NT2/D1 (cell line): Measurements from ENCODE around the gene NFS1.
"Not testable (repeated sequence)": the region's sequence is repeated elsewhere in the genome, so short reads cannot be mapped to it uniquely, and the experiment has no call there.

ENCODE experiments used
- DNase-seq: peaks from one replicate; pipeline ENCODE4 v3.0.0-alpha.2; 2011; ENCODE audit warnings: low read depth, low spot score
- H3K27me3 ChIP-seq: 2 replicates; pipeline ENCODE4 v1.6.0; 2011; ENCODE audit warnings: mild to moderate bottlenecking; ENCODE audit not compliant: insufficient read length, insufficient read depth
- H3K36me3 ChIP-seq: 2 replicates; pipeline ENCODE4 v1.6.1; 2011; ENCODE audit warnings: mild to moderate bottlenecking, low read length, mixed read lengths; ENCODE audit not compliant: insufficient read depth, insufficient read length
- H3K4me1 ChIP-seq: 2 replicates; pipeline ENCODE4 v1.5.1; 2011; ENCODE audit not compliant: insufficient read depth, insufficient read length
- H3K4me3 ChIP-seq: 2 replicates; pipeline ENCODE4 v1.5.1; 2011; ENCODE audit warnings: low read depth; ENCODE audit not compliant: insufficient read length
- H3K9ac ChIP-seq: 2 replicates; pipeline ENCODE4 v1.6.0; 2011; ENCODE audit warnings: low read depth; ENCODE audit not compliant: insufficient read length
- H3K9me3 ChIP-seq: 2 replicates; pipeline ENCODE4 v1.5.1; 2011; ENCODE audit warnings: mild to moderate bottlenecking, low read length; ENCODE audit not compliant: insufficient read depth
- SUZ12 ChIP-seq: IDR thresholded peaks from 2 replicates; pipeline ENCODE4 v1.6.1; 2011; ENCODE audit not compliant: insufficient read length, insufficient read depth; ENCODE audit errors: extremely low read depth
- YY1 ChIP-seq: IDR thresholded peaks from 2 replicates; pipeline ENCODE4 v1.6.1; 2011; ENCODE audit not compliant: insufficient read length, insufficient read depth
- ZNF274 ChIP-seq: IDR thresholded peaks from 2 replicates; pipeline ENCODE4 v1.6.1; 2011; ENCODE audit warnings: mild to moderate bottlenecking, low read depth, low read length

NFS1 gene

DNA sequence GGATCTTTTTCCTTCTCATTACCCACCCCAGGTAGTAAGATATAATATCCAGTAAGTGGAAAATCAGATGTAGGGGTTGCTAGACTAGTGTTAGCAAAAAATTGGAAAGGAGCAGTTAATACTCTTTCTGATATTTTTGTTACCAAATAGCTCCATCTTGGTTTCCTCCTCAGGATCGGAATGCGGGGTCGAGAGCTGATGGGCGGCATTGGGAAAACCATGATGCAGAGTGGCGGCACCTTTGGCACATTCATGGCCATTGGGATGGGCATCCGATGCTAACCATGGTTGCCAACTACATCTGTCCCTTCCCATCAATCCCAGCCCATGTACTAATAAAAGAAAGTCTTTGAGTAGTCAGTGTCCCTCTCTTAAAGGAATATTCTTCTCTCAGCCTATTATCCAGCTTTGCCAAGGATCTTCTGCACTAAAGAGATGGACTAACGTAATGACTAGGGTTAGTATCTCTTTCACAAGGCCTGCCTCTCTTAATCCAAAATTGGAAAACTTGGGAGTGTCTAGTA lies 1.5 kb upstream of the NFS1 start:
- peak overlapping the region; percentile 96 for H3K4me3 ChIP-seq
- no peak for TF ChIP-seq YY1

DNA sequence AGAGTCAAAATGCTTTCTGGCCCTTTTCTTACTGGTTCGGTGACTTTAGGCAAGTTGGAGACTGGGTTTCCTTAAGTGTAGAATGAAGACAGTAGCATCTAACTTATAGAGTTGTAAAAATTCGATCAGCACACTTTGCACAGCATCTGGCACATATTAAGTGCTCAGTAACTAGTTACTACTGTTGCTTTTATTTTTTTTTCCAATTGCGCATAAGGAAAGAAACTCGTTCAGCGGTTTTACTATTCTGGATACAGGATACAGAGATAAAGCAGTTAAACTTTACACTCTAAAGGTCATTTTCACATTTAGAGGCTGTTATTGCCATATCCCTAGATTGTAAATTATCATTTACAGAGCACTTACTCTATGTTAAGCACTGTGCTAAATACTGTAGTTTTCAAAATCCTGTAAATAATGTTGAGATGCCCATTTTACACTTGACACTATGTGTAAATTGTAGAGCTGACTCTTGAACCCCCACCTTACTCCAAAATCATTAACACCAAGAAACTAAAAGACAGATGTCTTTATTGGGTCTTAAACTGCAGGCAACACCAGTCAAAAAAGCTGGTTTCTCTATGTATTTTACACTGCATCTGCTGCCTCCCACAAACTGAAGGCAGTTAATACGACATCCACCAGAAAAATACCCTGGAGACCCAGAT lies 939 bp upstream of the NFS1 start:
- Histone ChIP-seq H3K9me3 (no peaks in the 10 kb centered on the region), H3K4me3 (peak overlapping the region; percentile 96), H3K36me3 (peaks cover 57% of the 10 kb centered on the region), H3K27me3 (no peaks in the 10 kb centered on the region), H3K4me1 (peaks cover 5% of the 10 kb centered on the region), H3K9ac (peak overlapping the region; percentile 98)
- no peak for DNase-seq
- TF ChIP-seq YY1 (no peak), ZNF274 (no peak), SUZ12 (no peak)

More for the DNA sequence above, 1.5 kb upstream of the NFS1 start:
- Histone ChIP-seq H3K4me1 (peaks cover 5% of the 10 kb centered on the region), H3K9me3 (no peaks in the 10 kb centered on the region), H3K27me3 (no peaks in the 10 kb centered on the region), H3K9ac (peak overlapping the region; percentile 98), H3K36me3 (peaks cover 58% of the 10 kb centered on the region)
- no peak for DNase-seq

GRCh38 chr20:35698298-35699126 lies 640 bp downstream of the NFS1 start:
- H3K4me3 ChIP-seq, result peak overlapping the region; percentile 96
- H3K9ac ChIP-seq, result peak overlapping the region; percentile 98
- no peaks in the 10 kb centered on the region for H3K27me3 ChIP-seq
- peaks cover 5% of the 10 kb centered on the region for H3K4me1 ChIP-seq
- no peak for TF ChIP-seq YY1
- no peak for TF ChIP-seq SUZ12
- TF ChIP-seq ZNF274, result no peak
- peaks cover 53% of the 10 kb centered on the region for H3K36me3 ChIP-seq
- no peaks in the 10 kb centered on the region for H3K9me3 ChIP-seq
- no peak for DNase-seq

DNA sequence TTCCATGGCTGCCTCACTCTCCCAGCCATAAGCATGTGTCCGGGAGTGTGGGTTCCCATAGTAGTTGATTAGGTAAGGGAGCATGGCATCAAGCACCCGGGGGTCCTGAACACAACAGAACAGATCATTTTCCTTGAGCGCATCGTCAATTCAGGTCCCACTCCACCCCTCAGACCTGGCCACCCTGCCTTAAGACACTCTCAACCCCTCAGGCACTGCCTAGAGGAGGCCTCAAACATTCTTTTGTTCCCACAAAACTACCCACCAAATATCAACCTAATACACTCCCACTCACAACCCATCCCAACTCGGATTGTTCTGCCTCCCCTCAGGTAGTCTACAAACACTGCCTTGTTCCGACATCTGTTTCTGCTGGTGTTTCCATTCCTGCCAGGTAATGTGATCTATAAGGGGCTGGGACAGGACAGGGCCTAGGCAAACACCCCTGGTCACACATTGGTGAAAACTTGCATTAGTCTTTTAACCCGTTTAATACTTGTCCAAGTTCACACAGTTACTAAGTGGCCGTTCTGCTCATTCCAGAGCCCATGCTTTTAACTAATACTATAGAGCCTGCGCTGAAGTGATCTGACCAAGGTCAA lies 1.4 kb downstream of the NFS1 start:
- H3K4me3 ChIP-seq, result peak overlapping the region; percentile 96
- TF ChIP-seq YY1 (no peak), ZNF274 (no peak), SUZ12 (no peak)
- H3K9ac ChIP-seq, result peak overlapping the region; percentile 98
- H3K27me3 ChIP-seq, result no peaks in the 10 kb centered on the region
- no peaks in the 10 kb centered on the region for H3K9me3 ChIP-seq
- H3K4me1 ChIP-seq, result peaks cover 5% of the 10 kb centered on the region
- DNase-seq, result no peak
- peaks cover 48% of the 10 kb centered on the region for H3K36me3 ChIP-seq

- TF ChIP-seq SUZ12 (no peak), ZNF274 (no peak), YY1 (no peak)
- Histone ChIP-seq H3K4me1 (peaks cover 5% of the 10 kb centered on the region), H3K9me3 (no peaks in the 10 kb centered on the region), H3K9ac (no peak overlapping the region), H3K27me3 (no peaks in the 10 kb centered on the region), H3K4me3 (no peak overlapping the region), H3K36me3 (peaks cover 31% of the 10 kb centered on the region)
- DNase-seq, result no peak
These were observed 3.2 kb downstream of the NFS1 start for GRCh38 chr20:35695978-35696377.

GRCh38 chr20:35695245-35695749 lies 3.9 kb downstream of the NFS1 start:
- Histone ChIP-seq H3K9me3 (no peaks in the 10 kb centered on the region), H3K36me3 (peaks cover 27% of the 10 kb centered on the region), H3K4me1 (peaks cover 5% of the 10 kb centered on the region), H3K27me3 (no peaks in the 10 kb centered on the region), H3K9ac (no peak overlapping the region), H3K4me3 (no peak overlapping the region)
- no peak for DNase-seq
- no peak for TF ChIP-seq YY1
- TF ChIP-seq SUZ12, result no peak
- TF ChIP-seq ZNF274, result no peak

DNA sequence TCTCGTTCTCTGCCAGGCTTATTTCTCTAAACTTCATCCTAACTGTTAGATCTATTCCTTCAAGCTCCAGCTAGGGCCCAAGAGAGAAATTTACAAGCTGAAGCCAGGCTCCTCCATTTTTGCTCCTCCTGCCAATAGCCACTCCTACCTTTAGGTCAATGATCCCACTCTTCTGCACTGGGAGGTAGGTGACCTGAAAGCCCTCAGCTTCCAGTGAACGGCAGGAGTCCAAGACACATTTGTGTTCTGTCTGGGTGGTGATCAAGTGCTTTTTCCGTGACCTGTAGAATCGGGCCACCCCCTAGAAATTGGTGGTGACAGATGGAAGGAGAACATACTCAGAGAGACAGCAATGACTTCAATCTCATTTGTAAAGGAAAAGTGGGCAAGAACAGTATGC lies 8.9 kb downstream of the NFS1 start:
- DNase-seq, result no peak
- Histone ChIP-seq H3K9me3 (peaks cover 24% of the 10 kb centered on the region), H3K4me1 (no peaks in the 10 kb centered on the region), H3K36me3 (peaks cover 40% of the 10 kb centered on the region), H3K27me3 (no peaks in the 10 kb centered on the region), H3K9ac (no peak overlapping the region), H3K4me3 (no peak overlapping the region)
- no peak for TF ChIP-seq YY1

DNA sequence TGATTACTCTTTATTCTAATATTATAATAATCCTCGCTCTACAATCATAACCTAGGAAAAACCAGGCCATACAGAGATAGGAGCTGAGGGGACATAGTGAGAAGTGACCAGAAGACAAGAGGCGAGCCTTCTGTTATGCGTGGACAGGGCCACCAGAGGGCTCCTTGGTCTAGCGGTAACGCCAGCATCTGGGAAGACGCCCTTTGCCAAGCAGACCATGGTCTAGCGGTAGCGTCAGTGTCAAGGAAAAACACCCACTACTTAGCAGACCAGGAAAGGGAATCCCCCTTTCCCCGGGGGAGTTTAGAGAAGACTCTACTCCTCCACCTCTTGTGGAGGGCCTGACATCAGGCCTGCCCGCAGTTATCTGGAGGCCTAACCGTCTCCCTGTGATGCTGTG lies 12.3 kb downstream of the NFS1 start:
- peaks cover 25% of the 10 kb centered on the region for H3K36me3 ChIP-seq
- H3K4me1 ChIP-seq, H3K27me3 ChIP-seq, H3K4me3 ChIP-seq, DNase-seq, H3K9ac ChIP-seq: not testable (repeated sequence)
- H3K9me3 ChIP-seq, result peaks cover 24% of the 10 kb centered on the region

- H3K9me3 ChIP-seq, result peaks cover 24% of the 10 kb centered on the region
- H3K27me3 ChIP-seq, H3K4me3 ChIP-seq, H3K4me1 ChIP-seq, H3K9ac ChIP-seq, DNase-seq: not testable (repeated sequence)
- peaks cover 22% of the 10 kb centered on the region for H3K36me3 ChIP-seq
These were observed 13.8 kb downstream of the NFS1 start for GRCh38 chr20:35685368-35685767.
